Astrocyte (in vitro differentiated cells and primary cell): Measurements from ENCODE around the gene ARHGEF10L.

ENCODE experiments used
- EZH2 ChIP-seq: IDR thresholded peaks from 2 replicates; pipeline ENCODE4 v1.6.1; 2012; ENCODE audit warnings: mild to moderate bottlenecking, low read length, inconsistent platforms; ENCODE audit not compliant: insufficient read depth
- TF ChIP-seq, protein P1 (sequence below): IDR thresholded peaks from 2 replicates; pipeline ENCODE4 v1.5.1; 2011; ENCODE audit warnings: low read depth, mild to moderate bottlenecking, inconsistent platforms, low read length, moderate library complexity; ENCODE audit not compliant: insufficient read depth

DNA sequence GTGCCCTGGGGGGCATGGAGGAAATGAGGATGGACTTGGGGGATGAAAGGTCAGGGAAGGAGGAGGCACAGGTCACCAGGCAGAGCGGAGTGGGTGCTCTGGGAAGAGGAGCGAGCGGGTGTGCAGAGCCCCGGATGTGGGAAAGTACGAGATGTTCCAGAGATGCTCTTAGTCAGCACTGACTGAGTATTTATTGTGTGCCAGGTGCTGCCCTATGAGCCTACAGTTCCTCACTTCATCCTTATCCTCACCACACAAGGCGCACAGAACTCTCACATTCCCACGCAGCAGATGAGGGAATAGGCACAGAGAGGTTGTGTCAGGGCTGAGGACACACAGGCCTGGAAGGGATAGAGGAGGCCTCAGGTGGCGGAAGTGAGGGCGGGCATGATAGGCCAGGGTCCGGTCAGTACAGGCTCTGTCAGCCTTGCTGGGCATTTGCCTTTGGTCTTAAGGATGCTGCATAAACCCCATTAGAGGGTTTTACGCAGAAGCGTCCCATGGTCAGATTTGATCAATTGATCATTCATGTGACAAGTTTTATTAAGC lies 77.3 kb downstream of the ARHGEF10L start:
- TF ChIP-seq, protein P1, sequence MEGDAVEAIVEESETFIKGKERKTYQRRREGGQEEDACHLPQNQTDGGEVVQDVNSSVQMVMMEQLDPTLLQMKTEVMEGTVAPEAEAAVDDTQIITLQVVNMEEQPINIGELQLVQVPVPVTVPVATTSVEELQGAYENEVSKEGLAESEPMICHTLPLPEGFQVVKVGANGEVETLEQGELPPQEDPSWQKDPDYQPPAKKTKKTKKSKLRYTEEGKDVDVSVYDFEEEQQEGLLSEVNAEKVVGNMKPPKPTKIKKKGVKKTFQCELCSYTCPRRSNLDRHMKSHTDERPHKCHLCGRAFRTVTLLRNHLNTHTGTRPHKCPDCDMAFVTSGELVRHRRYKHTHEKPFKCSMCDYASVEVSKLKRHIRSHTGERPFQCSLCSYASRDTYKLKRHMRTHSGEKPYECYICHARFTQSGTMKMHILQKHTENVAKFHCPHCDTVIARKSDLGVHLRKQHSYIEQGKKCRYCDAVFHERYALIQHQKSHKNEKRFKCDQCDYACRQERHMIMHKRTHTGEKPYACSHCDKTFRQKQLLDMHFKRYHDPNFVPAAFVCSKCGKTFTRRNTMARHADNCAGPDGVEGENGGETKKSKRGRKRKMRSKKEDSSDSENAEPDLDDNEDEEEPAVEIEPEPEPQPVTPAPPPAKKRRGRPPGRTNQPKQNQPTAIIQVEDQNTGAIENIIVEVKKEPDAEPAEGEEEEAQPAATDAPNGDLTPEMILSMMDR, result no peak
- TF ChIP-seq EZH2, result no peak
